GM23338 (cell line): ENCODE results near the gene HSPH1. TPM values are rescaled to one million over a fixed set of nuclear protein-coding genes. Genes with fewer than 3 reads are reported as not detected.

ENCODE experiments used
- ATAC-seq: fragments of 200-7000 bp; cut with Tn5 transposase; 3 replicates; pipeline ENCODE4 v1.9.1; 2020
- DNase-seq: peaks from one replicate; pipeline ENCODE4 v3.0.0-alpha.2; 2015; ENCODE audit warnings: low spot score
- H2AFZ ChIP-seq: fragments of 200-600 bp; sonication (generic); 2 replicates; pipeline ENCODE4 v1.8.0; 2016; ENCODE audit warnings: antibody characterized with exemption, mild to moderate bottlenecking, moderate library complexity
- H3F3A ChIP-seq: fragments of 200-600 bp; sonication (generic); replicated peaks from 2 replicates; pipeline ENCODE4 v1.8.0; 2017; ENCODE audit warnings: antibody characterized with exemption, mixed run types, low read depth
- H3K27ac ChIP-seq: fragments of 200-600 bp; sonication (generic); 2 replicates; pipeline ENCODE4 v1.6.1; 2016; ENCODE audit warnings: low read depth
- H3K27me3 ChIP-seq: fragments of 200-600 bp; sonication (generic); 2 replicates; pipeline ENCODE4 v1.8.0; 2016; ENCODE audit warnings: mild to moderate bottlenecking, mixed run types, moderate library complexity; ENCODE audit not compliant: insufficient read depth
- H3K36me3 ChIP-seq: fragments of 200-600 bp; sonication (generic); 2 replicates; pipeline ENCODE4 v1.8.0; 2016; ENCODE audit warnings: mild to moderate bottlenecking; ENCODE audit not compliant: insufficient read depth
- H3K4me1 ChIP-seq: fragments of 200-600 bp; sonication (generic); 2 replicates; pipeline ENCODE4 v1.8.0; 2016; ENCODE audit warnings: mild to moderate bottlenecking, moderate library complexity; ENCODE audit not compliant: insufficient read depth
- H3K4me2 ChIP-seq: fragments of 200-600 bp; sonication (generic); 2 replicates; pipeline ENCODE4 v1.7.1; 2017; ENCODE audit warnings: mixed run types
- H3K4me3 ChIP-seq: fragments of 200-600 bp; sonication (generic); 2 replicates; pipeline ENCODE4 v1.6.1; 2016; ENCODE audit warnings: mixed run types
- H3K79me2 ChIP-seq: fragments of 200-600 bp; sonication (generic); replicated peaks from 2 replicates; pipeline ENCODE4 v1.8.0; 2017; ENCODE audit warnings: mild to moderate bottlenecking; ENCODE audit not compliant: insufficient read depth
- H3K9me2 ChIP-seq: fragments of 200-600 bp; sonication (generic); 2 replicates; pipeline ENCODE4 v1.8.0; 2017; ENCODE audit not compliant: insufficient read depth
- H4K20me1 ChIP-seq: fragments of 200-600 bp; sonication (generic); replicated peaks from 2 replicates; pipeline ENCODE4 v1.8.0; 2017; ENCODE audit warnings: mild to moderate bottlenecking; ENCODE audit not compliant: insufficient read depth
- H3K27ac Mint-ChIP-seq: 2 replicates; pipeline ENCODE4 v1.8.0; 2020; ENCODE audit warnings: inconsistent platforms, mild to moderate bottlenecking, moderate library complexity, mixed read lengths
- H3K27me3 Mint-ChIP-seq: 3 replicates; pipeline ENCODE4 v1.8.0; 2022; ENCODE audit warnings: low read depth, mild to moderate bottlenecking, moderate library complexity, mixed read lengths, inconsistent platforms; ENCODE audit not compliant: insufficient read depth, poor library complexity
- H3K36me3 Mint-ChIP-seq: 3 replicates; pipeline ENCODE4 v1.8.0; 2021; ENCODE audit warnings: low read depth, mild to moderate bottlenecking, inconsistent platforms, moderate library complexity, mixed read lengths
- H3K4me1 Mint-ChIP-seq: 3 replicates; pipeline ENCODE4 v1.8.0; 2020; ENCODE audit warnings: mild to moderate bottlenecking, inconsistent platforms, mixed read lengths
- H3K4me3 Mint-ChIP-seq: 3 replicates; pipeline ENCODE4 v1.8.0; 2021; ENCODE audit warnings: moderate library complexity, mild to moderate bottlenecking, inconsistent platforms, mixed read lengths
- H3K9me3 Mint-ChIP-seq: 3 replicates; pipeline ENCODE4 v1.8.0; 2020; ENCODE audit warnings: moderate library complexity, mild to moderate bottlenecking, inconsistent platforms, mixed read lengths
- CREB1 ChIP-seq: fragments of 250-450 bp; sonication (Bioruptor Pico); IDR thresholded peaks from 2 replicates; pipeline ENCODE4 v1.5.0; 2020; ENCODE audit warnings: low read depth, mild to moderate bottlenecking, moderate library complexity
- EZH2 ChIP-seq: fragments of 200-600 bp; sonication (generic); IDR thresholded peaks from one replicate; pipeline ENCODE4 v1.8.0; 2017; ENCODE audit warnings: antibody characterized with exemption, mild to moderate bottlenecking, low read depth; ENCODE audit not compliant: unreplicated experiment
- NANOG ChIP-seq: IDR thresholded peaks from 2 replicates; pipeline ENCODE4 v1.6.1; 2016; ENCODE audit warnings: antibody characterized with exemption, borderline replicate concordance
- POLR2AphosphoS5 ChIP-seq: IDR thresholded peaks from 2 replicates; pipeline ENCODE4 v1.6.1; 2016; ENCODE audit warnings: antibody characterized with exemption, low read depth
- ZNF114 ChIP-seq: fragments of 250-450 bp; sonication (Bioruptor Pico); IDR thresholded peaks from 2 replicates; pipeline ENCODE4 v1.5.0; 2020; ENCODE audit warnings: mild to moderate bottlenecking, moderate library complexity
- ZNF331 ChIP-seq: fragments of 250-450 bp; sonication (Bioruptor Pico); IDR thresholded peaks from 2 replicates; pipeline ENCODE4 v1.5.0; 2020; ENCODE audit warnings: low read depth, mild to moderate bottlenecking, moderate library complexity
- polyA plus RNA-seq: library from polyadenylated mRNA; unstranded; fragments of >200 nt; fragmentation: Nextera tagmentation; extraction: Ambion mirVana; gene quantifications from 2 replicates; pipeline ENCODE4 v1.2.1, GENCODE V29; 2016
- total RNA-seq: library from RNA; depleted of rRNA; stranded (reverse); fragments of >200 nt; shearing (Covaris generic); gene quantifications from 2 replicates; pipeline ENCODE4 v1.2.3, GENCODE V29; 2014
- TF ChIP-seq, protein P1 (sequence below): fragments of 250-450 bp; sonication (Bioruptor Pico); IDR thresholded peaks from 2 replicates; pipeline ENCODE4 v1.5.0; 2020; ENCODE audit warnings: mild to moderate bottlenecking, moderate library complexity

Gene HSPH1
- total and polyA plus RNA-seq, 2 experiments from 2014 or later, result 112 to 147 TPM

- TF ChIP-seq, protein P1, sequence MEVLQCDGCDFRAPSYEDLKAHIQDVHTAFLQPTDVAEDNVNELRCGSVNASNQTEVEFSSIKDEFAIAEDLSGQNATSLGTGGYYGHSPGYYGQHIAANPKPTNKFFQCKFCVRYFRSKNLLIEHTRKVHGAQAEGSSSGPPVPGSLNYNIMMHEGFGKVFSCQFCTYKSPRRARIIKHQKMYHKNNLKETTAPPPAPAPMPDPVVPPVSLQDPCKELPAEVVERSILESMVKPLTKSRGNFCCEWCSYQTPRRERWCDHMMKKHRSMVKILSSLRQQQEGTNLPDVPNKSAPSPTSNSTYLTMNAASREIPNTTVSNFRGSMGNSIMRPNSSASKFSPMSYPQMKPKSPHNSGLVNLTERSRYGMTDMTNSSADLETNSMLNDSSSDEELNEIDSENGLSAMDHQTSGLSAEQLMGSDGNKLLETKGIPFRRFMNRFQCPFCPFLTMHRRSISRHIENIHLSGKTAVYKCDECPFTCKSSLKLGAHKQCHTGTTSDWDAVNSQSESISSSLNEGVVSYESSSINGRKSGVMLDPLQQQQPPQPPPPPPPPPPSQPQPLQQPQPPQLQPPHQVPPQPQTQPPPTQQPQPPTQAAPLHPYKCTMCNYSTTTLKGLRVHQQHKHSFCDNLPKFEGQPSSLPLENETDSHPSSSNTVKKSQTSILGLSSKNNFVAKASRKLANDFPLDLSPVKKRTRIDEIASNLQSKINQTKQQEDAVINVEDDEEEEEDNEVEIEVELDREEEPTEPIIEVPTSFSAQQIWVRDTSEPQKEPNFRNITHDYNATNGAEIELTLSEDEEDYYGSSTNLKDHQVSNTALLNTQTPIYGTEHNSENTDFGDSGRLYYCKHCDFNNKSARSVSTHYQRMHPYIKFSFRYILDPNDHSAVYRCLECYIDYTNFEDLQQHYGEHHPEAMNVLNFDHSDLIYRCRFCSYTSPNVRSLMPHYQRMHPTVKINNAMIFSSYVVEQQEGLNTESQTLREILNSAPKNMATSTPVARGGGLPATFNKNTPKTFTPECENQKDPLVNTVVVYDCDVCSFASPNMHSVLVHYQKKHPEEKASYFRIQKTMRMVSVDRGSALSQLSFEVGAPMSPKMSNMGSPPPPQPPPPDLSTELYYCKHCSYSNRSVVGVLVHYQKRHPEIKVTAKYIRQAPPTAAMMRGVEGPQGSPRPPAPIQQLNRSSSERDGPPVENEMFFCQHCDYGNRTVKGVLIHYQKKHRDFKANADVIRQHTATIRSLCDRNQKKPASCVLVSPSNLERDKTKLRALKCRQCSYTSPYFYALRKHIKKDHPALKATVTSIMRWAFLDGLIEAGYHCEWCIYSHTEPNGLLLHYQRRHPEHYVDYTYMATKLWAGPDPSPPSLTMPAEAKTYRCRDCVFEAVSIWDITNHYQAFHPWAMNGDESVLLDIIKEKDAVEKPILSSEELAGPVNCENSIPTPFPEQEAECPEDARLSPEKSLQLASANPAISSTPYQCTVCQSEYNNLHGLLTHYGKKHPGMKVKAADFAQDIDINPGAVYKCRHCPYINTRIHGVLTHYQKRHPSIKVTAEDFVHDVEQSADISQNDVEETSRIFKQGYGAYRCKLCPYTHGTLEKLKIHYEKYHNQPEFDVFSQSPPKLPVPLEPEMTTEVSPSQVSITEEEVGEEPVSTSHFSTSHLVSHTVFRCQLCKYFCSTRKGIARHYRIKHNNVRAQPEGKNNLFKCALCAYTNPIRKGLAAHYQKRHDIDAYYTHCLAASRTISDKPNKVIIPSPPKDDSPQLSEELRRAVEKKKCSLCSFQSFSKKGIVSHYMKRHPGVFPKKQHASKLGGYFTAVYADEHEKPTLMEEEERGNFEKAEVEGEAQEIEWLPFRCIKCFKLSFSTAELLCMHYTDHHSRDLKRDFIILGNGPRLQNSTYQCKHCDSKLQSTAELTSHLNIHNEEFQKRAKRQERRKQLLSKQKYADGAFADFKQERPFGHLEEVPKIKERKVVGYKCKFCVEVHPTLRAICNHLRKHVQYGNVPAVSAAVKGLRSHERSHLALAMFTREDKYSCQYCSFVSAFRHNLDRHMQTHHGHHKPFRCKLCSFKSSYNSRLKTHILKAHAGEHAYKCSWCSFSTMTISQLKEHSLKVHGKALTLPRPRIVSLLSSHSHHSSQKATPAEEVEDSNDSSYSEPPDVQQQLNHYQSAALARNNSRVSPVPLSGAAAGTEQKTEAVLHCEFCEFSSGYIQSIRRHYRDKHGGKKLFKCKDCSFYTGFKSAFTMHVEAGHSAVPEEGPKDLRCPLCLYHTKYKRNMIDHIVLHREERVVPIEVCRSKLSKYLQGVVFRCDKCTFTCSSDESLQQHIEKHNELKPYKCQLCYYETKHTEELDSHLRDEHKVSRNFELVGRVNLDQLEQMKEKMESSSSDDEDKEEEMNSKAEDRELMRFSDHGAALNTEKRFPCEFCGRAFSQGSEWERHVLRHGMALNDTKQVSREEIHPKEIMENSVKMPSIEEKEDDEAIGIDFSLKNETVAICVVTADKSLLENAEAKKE (CRISPR knock-in tag), result no peak
- TF ChIP-seq ZNF331 (CRISPR knock-in tag) (no peak), CREB1 (no peak), NANOG (no peak), POLR2AphosphoS5 (no peak), ZNF114 (no peak)
Measured at GRCh38 chr13:31159306-31159705, 2.4 kb downstream of the HSPH1 start (continued).

- peaks cover 58% of the 10 kb centered on the region for H3K79me2 ChIP-seq
- Mint-ChIP-seq H3K4me3 (no peak overlapping the region), H3K36me3 (peaks cover 69% of the 10 kb centered on the region), H3K9me3 (no peaks in the 10 kb centered on the region), H3K27ac (no peak overlapping the region), H3K4me1 (peaks cover 11% of the 10 kb centered on the region), H3K27me3 (no peaks in the 10 kb centered on the region)
- no peak for TF ChIP-seq EZH2
- DNase-seq (no peak), ATAC-seq (no peak)
- H3K9me2 ChIP-seq, result no peaks in the 10 kb centered on the region
- H3K27ac ChIP-seq, result no peak overlapping the region
- H3K4me1 ChIP-seq, result peaks cover 7% of the 10 kb centered on the region
- peaks cover 24% of the 10 kb centered on the region for H4K20me1 ChIP-seq
- no peak overlapping the region for H3K4me2 ChIP-seq
- no peak overlapping the region for H3K4me3 ChIP-seq
- H3K27me3 ChIP-seq, result no peaks in the 10 kb centered on the region
- no peaks in the 10 kb centered on the region for H3F3A ChIP-seq
- H2AFZ ChIP-seq, result no peak overlapping the region
- H3K36me3 ChIP-seq, result peaks cover 70% of the 10 kb centered on the region
Measured at GRCh38 chr13:31154939-31155338, 6.8 kb downstream of the HSPH1 start.
